CD4-positive, alpha-beta T cell treated with Interleukin-17A for 4 hours (primary cell): Measurements from ENCODE around the gene NFAT5.
A peak's percentile ranks its signal among the peaks of the same experiment; 100 is the strongest.
"Not testable (repeated sequence)": the region's sequence is repeated elsewhere in the genome, so short reads cannot be mapped to it uniquely, and the experiment has no call there.

Source experiments
- DNase-seq: peaks from one replicate; pipeline ENCODE4 v3.0.0-alpha.2; 2020; ENCODE audit warnings: mixed read lengths

Gene NFAT5

DNA sequence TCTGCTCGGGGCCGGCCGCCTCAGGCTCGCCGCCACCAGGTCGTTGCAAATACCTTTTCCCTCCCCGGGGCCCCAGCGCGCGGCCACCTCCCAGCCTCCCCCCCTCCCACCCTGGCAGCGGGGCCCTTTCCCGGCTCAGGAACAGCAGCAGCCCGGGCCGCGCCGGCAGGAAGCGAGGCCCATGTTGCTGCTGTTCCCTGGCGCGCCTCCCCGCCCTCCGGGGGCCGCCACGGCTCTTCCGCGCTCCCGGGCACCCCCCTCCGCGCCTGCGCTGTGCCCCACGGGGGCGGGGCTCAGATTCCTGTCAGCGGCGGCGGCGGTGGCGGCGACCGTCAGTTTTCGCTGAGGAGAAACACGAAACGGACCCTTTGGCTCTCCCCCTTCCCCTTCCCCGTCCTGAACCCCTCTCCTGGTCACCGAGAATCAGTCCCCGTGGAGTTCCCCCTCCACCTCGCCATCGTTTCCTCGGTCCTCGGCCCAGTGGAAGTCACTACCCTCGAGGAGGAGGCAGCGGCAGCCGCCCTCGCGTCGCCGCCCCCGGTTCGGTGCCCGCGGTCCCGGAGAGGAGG lies at the start of gene NFAT5:
Gene NFAT5, plus strand, starts transcription at position 296 of the 569 bp plus-strand sequence. CDS start 336 bp downstream, outside the sequence.
- peak; percentile 90 for DNase-seq

DNA sequence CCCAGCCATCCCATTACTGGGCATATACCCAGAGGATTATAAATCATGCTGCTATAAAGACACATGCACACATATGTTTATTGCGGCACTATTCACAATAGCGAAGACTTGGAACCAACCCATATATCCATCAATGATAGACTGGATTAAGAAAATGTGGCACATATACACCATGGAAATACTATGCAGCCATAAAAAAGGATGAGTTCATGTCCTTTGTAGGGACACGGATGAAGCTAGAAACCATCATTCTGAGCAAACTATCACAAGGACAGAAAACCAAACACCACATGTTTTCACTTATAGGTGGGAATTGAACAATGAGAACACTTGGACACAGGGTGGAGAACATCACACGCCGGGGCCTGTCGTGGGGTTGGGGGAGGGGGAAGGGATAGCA lies 47.9 kb upstream of the NFAT5 start:
- not testable (repeated sequence) for DNase-seq

GRCh38 chr16:69520413-69520799 lies 45.4 kb upstream of the NFAT5 start:
- DNase-seq: no peak

- no peak for DNase-seq
Observed at GRCh38 chr16:69520800-69521602, 44.8 kb upstream of the NFAT5 start.

- no peak for DNase-seq
Observed at GRCh38 chr16:69522041-69522578, 43.7 kb upstream of the NFAT5 start.

GRCh38 chr16:69522732-69523404 lies 42.9 kb upstream of the NFAT5 start:
- no peak for DNase-seq

DNA sequence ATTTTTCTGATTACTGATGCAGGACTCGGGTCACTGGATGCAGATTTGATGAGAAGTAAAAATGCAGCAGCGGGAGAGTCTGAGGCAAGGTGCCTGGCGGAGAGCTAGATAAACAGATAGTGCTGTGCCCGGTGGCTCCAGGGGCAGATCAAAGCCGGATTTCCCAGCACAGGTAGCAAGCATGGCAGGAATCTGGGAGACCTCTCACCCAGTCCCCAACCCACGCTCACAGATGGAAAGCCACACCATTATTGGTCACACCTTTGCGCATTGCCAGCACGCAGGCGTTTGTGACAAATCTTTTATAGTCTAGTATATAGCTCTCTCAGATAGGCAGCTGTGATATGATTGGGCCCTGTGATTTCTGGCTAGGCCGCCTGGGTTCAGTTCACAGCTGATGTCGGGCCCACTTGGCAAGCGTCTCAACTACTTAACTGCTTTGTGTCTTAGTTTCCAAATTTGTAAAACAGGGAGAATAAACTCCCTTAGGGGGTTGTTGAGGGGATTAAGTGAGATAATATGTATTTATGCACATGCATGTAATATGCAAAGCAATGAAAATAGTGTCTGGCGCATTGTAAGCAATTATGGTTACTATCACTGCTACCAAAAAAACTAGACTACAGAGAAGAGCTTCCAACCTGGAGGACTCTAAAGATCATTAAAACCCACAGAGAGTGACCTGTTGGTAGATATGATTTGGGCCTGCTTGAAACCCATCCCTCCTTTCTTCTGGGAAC lies 42.0 kb upstream of the NFAT5 start:
- DNase-seq: no peak

DNA sequence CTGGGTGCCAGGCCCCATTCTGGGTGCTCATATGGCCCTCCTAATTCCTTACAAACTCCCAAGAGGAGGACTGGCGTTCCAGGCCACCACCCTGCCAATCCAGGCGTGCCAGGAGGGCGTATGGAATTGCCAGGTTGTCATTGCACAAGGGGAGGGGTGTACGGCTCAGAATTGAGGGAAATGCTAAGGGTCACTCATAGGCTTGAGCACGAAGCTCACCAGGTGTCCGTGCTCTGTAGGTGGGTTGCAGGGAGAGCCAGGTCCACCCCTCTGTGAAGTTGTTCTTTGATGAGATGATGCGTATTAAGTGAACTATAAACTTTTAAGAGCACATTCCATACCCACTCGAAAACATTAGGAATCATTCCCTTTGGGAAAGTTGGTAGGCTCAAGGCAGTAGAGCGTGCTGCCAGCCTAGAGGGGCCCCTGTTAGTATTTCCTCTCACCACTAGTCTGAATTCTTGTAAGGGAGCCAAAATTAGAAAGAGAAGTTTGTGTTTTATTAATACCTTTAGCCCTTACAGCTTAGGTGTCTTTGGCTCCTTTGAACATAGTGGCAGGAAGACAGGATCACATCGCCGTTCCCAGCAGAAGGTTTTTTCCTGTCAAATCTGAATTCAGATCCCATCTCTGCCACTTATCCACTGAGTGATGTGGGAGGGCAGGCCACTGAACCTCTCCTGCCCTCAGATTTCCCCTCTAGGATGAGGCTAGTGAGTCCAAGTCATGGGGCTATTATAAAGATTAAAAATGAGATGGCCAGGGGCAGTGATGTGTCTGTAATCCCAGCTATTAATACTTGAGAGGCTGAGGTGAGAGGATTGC lies 38.7 kb upstream of the NFAT5 start:
- DNase-seq: no peak

GRCh38 chr16:69531988-69532387 lies 33.8 kb upstream of the NFAT5 start:
- no peak for DNase-seq

- no peak for DNase-seq
Observed at GRCh38 chr16:69532641-69533455, 32.9 kb upstream of the NFAT5 start.

DNA sequence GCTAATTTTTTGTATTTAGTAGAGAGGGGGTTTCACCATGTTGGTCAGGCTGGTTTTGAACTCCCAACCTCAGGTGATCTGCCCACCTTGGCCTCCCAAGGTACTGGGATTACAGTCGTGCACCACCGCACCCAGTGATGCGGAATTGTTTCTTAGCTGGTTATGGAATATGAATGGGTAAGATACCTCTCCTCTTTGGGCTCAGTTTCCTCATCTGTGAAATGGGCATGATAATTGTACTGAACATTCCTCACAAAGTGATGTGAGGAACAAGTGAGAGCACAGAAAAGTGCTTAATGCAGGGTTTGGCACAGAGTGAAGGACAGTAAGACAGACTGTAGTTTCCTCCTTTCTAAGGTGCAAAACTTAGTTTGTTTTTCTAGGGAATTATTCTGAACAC lies 31.0 kb upstream of the NFAT5 start:
- no peak for DNase-seq

- DNase-seq: no peak
Observed at GRCh38 chr16:69535123-69536050, 30.4 kb upstream of the NFAT5 start.

DNA sequence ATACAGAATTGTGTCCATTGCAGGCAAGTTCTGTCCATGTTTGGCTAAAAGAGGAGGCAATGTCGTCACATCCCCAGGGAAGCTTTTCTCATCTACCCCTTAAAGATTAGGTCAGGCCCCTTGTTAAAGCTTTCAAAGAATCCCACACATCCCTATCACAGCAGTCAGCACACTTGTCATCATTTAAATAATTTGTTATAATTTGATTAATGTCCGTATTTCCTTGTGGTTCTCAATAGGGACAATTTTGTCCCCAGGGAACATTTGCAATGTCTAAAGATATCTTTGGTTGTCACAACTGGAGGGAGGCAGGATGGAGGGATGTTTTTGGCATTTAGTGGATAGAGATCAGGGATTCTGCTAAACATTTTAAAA lies 28.1 kb upstream of the NFAT5 start:
- no peak for DNase-seq

DNA sequence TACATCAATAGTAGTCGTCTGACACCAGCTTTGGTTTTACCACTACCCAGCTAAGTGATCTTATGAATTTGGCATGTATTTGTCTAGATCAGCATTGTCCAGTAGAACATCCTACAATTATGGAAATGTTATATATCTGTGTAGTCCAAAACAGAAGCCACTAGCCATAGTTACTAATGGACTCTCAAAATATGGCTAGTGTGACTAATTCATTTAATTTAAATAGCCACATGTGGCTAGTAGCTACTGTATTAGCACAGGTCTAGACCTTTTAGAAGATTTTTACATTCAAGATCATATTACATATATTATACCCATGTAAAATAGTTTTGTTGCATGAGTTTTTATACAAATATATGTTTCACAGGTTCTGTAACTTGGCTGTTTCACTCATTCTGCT lies 27.0 kb upstream of the NFAT5 start:
- DNase-seq: no peak

GRCh38 chr16:69542974-69543373 lies 22.8 kb upstream of the NFAT5 start:
- DNase-seq: no peak

GRCh38 chr16:69544088-69544487 lies 21.7 kb upstream of the NFAT5 start:
- no peak for DNase-seq

GRCh38 chr16:69546663-69547062 lies 19.1 kb upstream of the NFAT5 start:
- DNase-seq: not testable (repeated sequence)

DNA sequence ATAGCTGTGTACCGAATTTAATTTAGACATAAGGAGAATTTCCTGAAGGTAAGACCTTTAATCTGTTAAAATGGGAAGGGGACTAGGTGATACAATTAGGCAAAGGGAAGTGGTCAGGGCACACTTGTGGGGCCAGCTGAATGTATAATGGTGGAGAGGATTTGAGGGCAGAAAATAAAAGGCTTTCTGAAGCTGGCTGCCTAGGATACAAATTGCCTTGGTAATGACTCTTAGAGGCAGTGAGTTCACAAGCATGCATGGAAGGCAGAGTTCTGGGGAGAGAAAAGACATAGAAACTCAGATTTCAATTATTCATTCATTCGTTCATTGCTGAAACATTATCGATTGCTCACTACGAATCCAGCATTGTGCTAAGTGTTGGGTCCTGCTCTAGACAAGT lies 12.4 kb upstream of the NFAT5 start:
- DNase-seq: no peak

GRCh38 chr16:69554495-69554894 lies 11.3 kb upstream of the NFAT5 start:
- DNase-seq: no peak

DNA sequence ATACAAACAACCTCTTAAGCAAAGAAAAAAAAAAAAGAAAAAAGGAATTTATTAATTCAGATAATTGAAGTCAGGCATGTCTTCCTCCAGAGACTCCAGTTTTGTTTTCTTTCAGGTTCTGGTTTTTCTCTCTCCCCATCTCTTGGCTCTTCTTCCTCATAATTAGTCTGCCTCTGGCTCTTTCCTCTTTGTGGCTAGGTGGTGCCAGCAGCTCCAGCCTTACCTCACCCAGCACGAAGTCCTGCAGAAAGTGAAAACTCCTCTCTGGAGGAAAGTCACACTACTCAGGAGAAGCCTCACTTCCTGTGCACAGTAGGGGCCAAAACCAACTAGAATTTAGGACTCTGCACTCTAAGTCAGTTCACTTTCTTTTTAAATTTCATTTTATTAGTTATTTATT lies 10.3 kb upstream of the NFAT5 start:
- DNase-seq: no peak
